ENCODE results near the gene HMBS.

DNA sequence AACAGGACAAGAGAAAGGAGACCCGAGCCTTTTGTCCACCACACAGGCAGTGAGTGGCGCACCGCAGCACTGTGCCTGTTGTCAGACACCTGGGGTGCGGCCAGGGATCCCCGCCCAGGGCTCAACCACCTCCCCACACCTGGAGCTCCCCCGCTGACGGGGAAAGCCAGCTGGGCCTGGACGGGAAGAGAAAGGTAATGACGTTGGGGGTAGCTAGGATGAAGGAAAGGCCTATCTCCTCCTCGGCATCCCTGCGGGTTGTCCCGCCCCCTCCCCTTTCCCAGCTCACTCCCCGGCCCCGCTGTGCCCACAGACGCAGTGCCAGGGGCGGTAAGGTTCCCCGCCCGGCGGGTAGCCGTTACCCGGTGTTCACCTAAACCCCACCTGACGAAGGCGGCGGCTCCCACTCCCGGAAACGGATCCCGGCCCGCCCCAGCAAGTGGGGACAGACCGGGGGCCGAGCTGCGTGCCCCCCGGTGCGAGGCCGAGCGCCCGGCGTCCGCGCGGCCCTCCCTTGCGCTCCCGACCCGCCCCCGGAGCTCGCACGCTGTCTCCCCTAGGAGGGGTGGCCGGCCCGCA, 28.2 kb upstream of the HMBS start:
- TF ChIP-seq, protein P1, sequence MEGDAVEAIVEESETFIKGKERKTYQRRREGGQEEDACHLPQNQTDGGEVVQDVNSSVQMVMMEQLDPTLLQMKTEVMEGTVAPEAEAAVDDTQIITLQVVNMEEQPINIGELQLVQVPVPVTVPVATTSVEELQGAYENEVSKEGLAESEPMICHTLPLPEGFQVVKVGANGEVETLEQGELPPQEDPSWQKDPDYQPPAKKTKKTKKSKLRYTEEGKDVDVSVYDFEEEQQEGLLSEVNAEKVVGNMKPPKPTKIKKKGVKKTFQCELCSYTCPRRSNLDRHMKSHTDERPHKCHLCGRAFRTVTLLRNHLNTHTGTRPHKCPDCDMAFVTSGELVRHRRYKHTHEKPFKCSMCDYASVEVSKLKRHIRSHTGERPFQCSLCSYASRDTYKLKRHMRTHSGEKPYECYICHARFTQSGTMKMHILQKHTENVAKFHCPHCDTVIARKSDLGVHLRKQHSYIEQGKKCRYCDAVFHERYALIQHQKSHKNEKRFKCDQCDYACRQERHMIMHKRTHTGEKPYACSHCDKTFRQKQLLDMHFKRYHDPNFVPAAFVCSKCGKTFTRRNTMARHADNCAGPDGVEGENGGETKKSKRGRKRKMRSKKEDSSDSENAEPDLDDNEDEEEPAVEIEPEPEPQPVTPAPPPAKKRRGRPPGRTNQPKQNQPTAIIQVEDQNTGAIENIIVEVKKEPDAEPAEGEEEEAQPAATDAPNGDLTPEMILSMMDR (IDR thresholded peaks at IDR 0.05): no peak
- no peak for TF ChIP-seq POLR2A (IDR thresholded peaks at IDR 0.05)

Data from uterus (tissue), 2 donors.